ENCODE measurements around the gene ANGPTL4.
"Not testable (repeated sequence)": the region's sequence is repeated elsewhere in the genome, so short reads cannot be mapped to it uniquely, and the experiment has no call there.

ANGPTL4 gene

GRCh38 chr19:8334458-8335342 lies 29.3 kb upstream of the ANGPTL4 start:
- DNase-seq (ENCODE audit: low read depth): no peak

GRCh38 chr19:8335343-8336071 lies 28.4 kb upstream of the ANGPTL4 start:
- DNase-seq (ENCODE audit: low read depth): no peak

- DNase-seq (ENCODE audit: low read depth): no peak
Measured at GRCh38 chr19:8336072-8336569, 27.8 kb upstream of the ANGPTL4 start.

- DNase-seq (ENCODE audit: low read depth): no peak
Measured at GRCh38 chr19:8336660-8337059, 27.3 kb upstream of the ANGPTL4 start.

GRCh38 chr19:8337728-8338127 lies 26.2 kb upstream of the ANGPTL4 start:
- DNase-seq (ENCODE audit: low read depth): no peak

GRCh38 chr19:8338835-8339234 lies 25.1 kb upstream of the ANGPTL4 start:
- DNase-seq (ENCODE audit: low read depth): no peak

- no peak for DNase-seq (ENCODE audit: low read depth)
Measured at GRCh38 chr19:8340341-8341096, 23.4 kb upstream of the ANGPTL4 start.

GRCh38 chr19:8341504-8341903 lies 22.5 kb upstream of the ANGPTL4 start:
- not testable (repeated sequence) for DNase-seq (ENCODE audit: low read depth)

- DNase-seq (ENCODE audit: low read depth): no peak
Measured at GRCh38 chr19:8342316-8342683, 21.7 kb upstream of the ANGPTL4 start.

GRCh38 chr19:8342684-8343482 lies 21.1 kb upstream of the ANGPTL4 start, which contains the start of gene KANK3:
Gene KANK3, minus strand, starts transcription at chr19:8343262. Its CDS starts 5,434 bp downstream, at chr19:8337828.
- peak; percentile 76 for DNase-seq (ENCODE audit: low read depth)

- no peak for DNase-seq (ENCODE audit: low read depth)
Measured at GRCh38 chr19:8343483-8343844, 20.5 kb upstream of the ANGPTL4 start.

GRCh38 chr19:8349629-8350372 lies 14.2 kb upstream of the ANGPTL4 start:
- DNase-seq (ENCODE audit: low read depth): not testable (repeated sequence)

- DNase-seq (ENCODE audit: low read depth): no peak
Measured at GRCh38 chr19:8352134-8352827, 11.7 kb upstream of the ANGPTL4 start.

- DNase-seq (ENCODE audit: low read depth): not testable (repeated sequence)
Measured at GRCh38 chr19:8352845-8353244, 11.1 kb upstream of the ANGPTL4 start.

GRCh38 chr19:8355631-8356402 lies 8.1 kb upstream of the ANGPTL4 start:
- DNase-seq (ENCODE audit: low read depth): peak; percentile 99

- no peak for DNase-seq (ENCODE audit: low read depth)
Measured at GRCh38 chr19:8357007-8357521, 6.9 kb upstream of the ANGPTL4 start.

- DNase-seq (ENCODE audit: low read depth): no peak
Measured at GRCh38 chr19:8358948-8359347, 5.0 kb upstream of the ANGPTL4 start.

GRCh38 chr19:8360196-8360595 lies 3.8 kb upstream of the ANGPTL4 start:
- DNase-seq (ENCODE audit: low read depth): no peak
